Ovary (tissue), 9 donors: ENCODE results near the gene CDCA7L. TPM values are rescaled to one million over a fixed set of nuclear protein-coding genes. Genes with fewer than 3 reads are reported as not detected.

Experiments used
- DNase-seq, 5 donors: peaks; one replicate each; pipeline ENCODE4 v3.0.0-alpha.2; 2019 to 2020
- H3K27ac ChIP-seq, 2 donors: fragments of 200-600 bp; one replicate each; pipeline versions ENCODE4 v1.5.1 to v1.8.0; 2019 to 2022
- H3K27me3 ChIP-seq: fragments of 200-600 bp; one replicate; pipeline ENCODE4 v1.8.0; 2022
- H3K36me3 ChIP-seq: fragments of 200-600 bp; sonication (generic); one replicate; pipeline ENCODE4 v1.5.1; 2019
- H3K4me1 ChIP-seq: one replicate; pipeline ENCODE4 v1.8.1; 2013; ENCODE audit warnings: mild to moderate bottlenecking, moderate library complexity; ENCODE audit not compliant: insufficient read depth
- H3K4me3 ChIP-seq: fragments of 200-600 bp; sonication (generic); one replicate; pipeline ENCODE4 v1.5.1; 2017
- H3K9me3 ChIP-seq, 2 donors: fragments of 200-600 bp in 1 of 2; sonication (generic) in 1 of 2; one replicate each; pipeline versions ENCODE4 v1.5.1 to v1.8.1; 2013 to 2019; ENCODE audit warnings: mild to moderate bottlenecking in 1 of 2, moderate library complexity in 1 of 2
- CTCF ChIP-seq, 3 donors: fragments of 450-650 bp in 2 of 3; fragments of 200-600 bp in 1 of 3; IDR thresholded peaks; one replicate each; pipeline versions ENCODE4 v1.5.1 to v1.8.0; 2016 to 2022; ENCODE audit warnings: antibody characterized with exemption in 3 of 3, mild to moderate bottlenecking in 1 of 3
- EP300 ChIP-seq: sonication (generic); formaldehyde crosslinking; IDR thresholded peaks from one replicate; pipeline ENCODE4 v1.6.1; 2017; ENCODE audit warnings: antibody characterized with exemption
- POLR2A ChIP-seq: fragments of 450-650 bp; IDR thresholded peaks from one replicate; pipeline ENCODE4 v1.6.1; 2017; ENCODE audit warnings: antibody characterized with exemption, mild to moderate bottlenecking, moderate library complexity
- WGBS, 3 donors: extraction: QIAGEN DNeasy Blood & Tissue Kit in 1 of 3; methylation state at CpG; one replicate each; pipeline versions ENCODE4 v1.1.5 to v1.1.7; 2013 to 2017; 5-methylcytosine and 5-hydroxymethylcytosine counted together
- intact Hi-C, 4 donors: fragments of 100-400 bp; cut with DNase I; formaldehyde crosslinking; loops; one replicate each; pipeline versions ENCODE4 v1.11.0 to v1.15.1; 2022 to 2023
- polyA plus RNA-seq, 2 donors: library from polyadenylated mRNA; stranded (reverse); fragments of 200-250 nt in 1 of 2; fragments of 350-450 nt in 1 of 2; fragmentation: Illumina TruSeq in 1 of 2; extraction: RNeasy Lipid Tissue Mini Kit (QIAGEN cat#74804) in 1 of 2; gene quantifications; one replicate each; pipeline ENCODE4 v1.2.3, GENCODE V29; 2013 to 2014
- total RNA-seq, 7 donors: library from RNA; depleted of rRNA in 2 of 7; stranded (reverse); fragments of >200 nt in 2 of 7; fragmentation: NEBNext Ultra II Directional in 3 of 7; extraction: Animal tissue kit (Norgen Biotek cat#: 25700) in 3 of 7; gene quantifications; one replicate each; pipeline versions ENCODE4 v1.1.0 to v1.2.4, GENCODE V29; 2016 to 2023
- donor health status: DM: no; HTN: no; CAD: no; lungs with moderate emphysema.
- donor health status: DM: no; HTN: no; CAD: no.
- donor health status: Bipolar disorder and iron deficiency.
- donor health status: DM: yes; HTN: yes; CAD: no.
- donor health status: DM: no; HTN: no; CAD: no.
- donor health status: DM: yes; HTN: yes; CAD: no.

The CDCA7L gene
- total and polyA plus RNA-seq, 9 donors: 16.8 to 35.1 (median 26.8) TPM

GRCh38 chr7:21916629-21917028, 29.1 kb downstream of the CDCA7L start:
- H3K27ac ChIP-seq: no peak overlapping the region
- no peaks in the 10 kb centered on the region for H3K9me3 ChIP-seq
- WGBS, 3 donors: 67 to 92% (median 82%) methylated on average over 5 of the region's 5 CpGs
- TF ChIP-seq EP300: no peak
- TF ChIP-seq POLR2A: no peak
- TF ChIP-seq CTCF (IDR thresholded peaks at IDR 0.05): no peak
- H3K4me1 ChIP-seq: peaks cover 4% of the 10 kb centered on the region
- no peaks in the 10 kb centered on the region for H3K36me3 ChIP-seq
- no peaks in the 10 kb centered on the region for H3K27me3 ChIP-seq
- no peak overlapping the region for H3K4me3 ChIP-seq
- no peak for DNase-seq
- intact Hi-C loops: no loop called here

GRCh38 chr7:21916176-21916575, 29.5 kb downstream of the CDCA7L start:
- WGBS, 3 donors: 96 to 97% (median 97%) methylated on average over 7 of the region's 7 CpGs
- DNase-seq: no peak
- intact Hi-C loops: no loop called here

GRCh38 chr7:21915140-21915539, 30.6 kb downstream of the CDCA7L start:
- peaks cover 4% of the 10 kb centered on the region for H3K4me1 ChIP-seq
- H3K36me3 ChIP-seq: no peaks in the 10 kb centered on the region
- H3K27ac ChIP-seq: no peak overlapping the region
- no peaks in the 10 kb centered on the region for H3K9me3 ChIP-seq
- H3K4me3 ChIP-seq: no peak overlapping the region
- H3K27me3 ChIP-seq: no peaks in the 10 kb centered on the region
- no peak for DNase-seq
- intact Hi-C loops: no loop called here
- no peak for TF ChIP-seq CTCF (IDR thresholded peaks at IDR 0.05)
- no peak for TF ChIP-seq POLR2A
- no peak for TF ChIP-seq EP300
- WGBS, 3 donors: 91 to 95% (median 93%) methylated on average over 3 of the region's 3 CpGs

More at GRCh38 chr7:21916176-21916575, 29.5 kb downstream of the CDCA7L start:
- Histone ChIP-seq H3K27ac (no peak overlapping the region), H3K4me1 (peaks cover 4% of the 10 kb centered on the region), H3K4me3 (no peak overlapping the region), H3K27me3 (no peaks in the 10 kb centered on the region), H3K36me3 (no peaks in the 10 kb centered on the region), H3K9me3 (no peaks in the 10 kb centered on the region)
- TF ChIP-seq EP300: no peak
- no peak for TF ChIP-seq POLR2A
- no peak for TF ChIP-seq CTCF (IDR thresholded peaks at IDR 0.05)

GRCh38 chr7:21914671-21915070, 31.0 kb downstream of the CDCA7L start:
- intact Hi-C loops: no loop called here
- DNase-seq: no peak
- Histone ChIP-seq H3K4me3 (no peak overlapping the region), H3K27me3 (no peaks in the 10 kb centered on the region), H3K27ac (no peak overlapping the region), H3K4me1 (peaks cover 4% of the 10 kb centered on the region), H3K36me3 (no peaks in the 10 kb centered on the region), H3K9me3 (no peaks in the 10 kb centered on the region)
- TF ChIP-seq POLR2A: no peak
- no peak for TF ChIP-seq EP300
- no peak for TF ChIP-seq CTCF (IDR thresholded peaks at IDR 0.05)
- 86 to 94% (median 93%) methylated on average over 5 of the region's 5 CpGs for WGBS, 3 donors
